GM19438 (cell line): Measurements from ENCODE around the gene LRRC74A.

ENCODE experiments used
- ATAC-seq: cut with Tn5 transposase; IDR thresholded peaks from one replicate; pipeline ENCODE4 v1.9.1; 2021; ENCODE audit warnings: low read depth; ENCODE audit not compliant: unreplicated experiment

LRRC74A gene

DNA sequence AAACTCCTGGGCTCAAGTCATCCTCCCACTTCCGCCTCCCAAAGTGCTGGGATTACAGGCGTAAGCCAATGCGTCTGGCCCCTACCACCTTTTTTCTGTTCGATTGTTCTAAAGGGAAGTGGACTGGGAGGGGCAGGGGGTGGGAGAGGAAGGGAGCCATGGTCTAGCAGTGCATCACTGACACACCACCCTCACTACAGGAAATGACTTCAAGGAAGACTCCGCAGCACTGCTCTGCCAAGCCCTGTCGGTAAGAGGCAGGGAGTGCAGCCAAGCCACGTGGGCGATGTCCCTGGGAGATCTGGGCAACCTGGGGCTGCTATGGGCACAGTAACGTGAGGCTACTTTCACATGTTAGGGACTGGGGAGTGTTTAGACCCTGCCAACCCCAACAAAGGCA, 18.0 kb downstream of the LRRC74A start:
- no peak for ATAC-seq

DNA sequence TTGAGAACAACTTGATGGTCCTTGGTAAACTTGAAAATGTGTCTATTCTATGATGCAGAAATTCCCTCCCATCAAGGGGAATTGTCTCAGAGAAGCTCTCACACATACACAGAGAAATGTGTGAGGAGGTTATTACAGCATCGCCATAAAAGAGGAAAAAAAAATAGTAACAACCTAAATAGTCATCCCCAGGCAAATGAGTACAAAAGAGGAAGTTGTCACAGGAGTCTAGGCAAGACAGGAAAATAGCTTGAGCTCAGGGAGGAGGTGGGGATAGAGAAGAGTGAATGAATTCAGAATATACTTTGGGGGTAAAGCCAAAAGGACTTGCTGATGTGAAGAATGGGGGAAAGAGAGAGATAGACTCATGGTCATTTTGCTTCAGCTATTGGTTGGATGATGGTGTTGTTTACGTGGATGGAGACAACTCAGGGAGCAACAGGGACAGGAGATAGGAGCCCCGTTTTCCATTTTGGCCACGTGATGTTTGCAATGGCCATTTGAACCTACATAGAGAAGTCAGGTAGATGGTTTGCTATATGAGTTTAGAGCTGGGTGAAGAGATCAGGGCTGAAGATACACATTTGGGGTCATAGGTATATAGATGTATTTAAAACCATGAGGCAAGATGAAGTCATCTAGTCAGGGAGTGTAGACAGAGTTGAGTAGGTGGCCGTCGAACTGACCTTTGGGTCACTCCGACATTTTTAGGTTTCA, 20.3 kb downstream of the LRRC74A start:
- ATAC-seq, result no peak

DNA sequence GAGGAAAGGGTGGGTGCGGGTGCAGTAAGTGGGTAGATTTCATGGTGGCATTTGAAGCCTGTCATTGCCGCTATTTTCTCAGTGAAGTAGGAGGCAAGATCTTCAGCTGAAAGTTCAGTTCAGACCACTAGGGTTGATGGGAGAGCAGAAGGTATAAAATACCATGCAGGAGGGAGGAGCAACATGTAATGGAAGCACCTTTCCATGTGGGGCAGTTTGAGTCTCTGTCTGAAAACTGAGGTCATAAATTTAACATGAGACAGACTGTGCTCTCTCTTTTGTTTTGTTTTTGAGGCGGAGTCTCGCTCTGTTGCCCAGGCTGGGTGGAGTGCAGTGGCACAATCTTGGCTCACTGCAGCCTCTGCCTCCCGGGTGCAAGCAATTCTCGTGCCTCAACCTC, 22.7 kb downstream of the LRRC74A start:
- ATAC-seq, result no peak

DNA sequence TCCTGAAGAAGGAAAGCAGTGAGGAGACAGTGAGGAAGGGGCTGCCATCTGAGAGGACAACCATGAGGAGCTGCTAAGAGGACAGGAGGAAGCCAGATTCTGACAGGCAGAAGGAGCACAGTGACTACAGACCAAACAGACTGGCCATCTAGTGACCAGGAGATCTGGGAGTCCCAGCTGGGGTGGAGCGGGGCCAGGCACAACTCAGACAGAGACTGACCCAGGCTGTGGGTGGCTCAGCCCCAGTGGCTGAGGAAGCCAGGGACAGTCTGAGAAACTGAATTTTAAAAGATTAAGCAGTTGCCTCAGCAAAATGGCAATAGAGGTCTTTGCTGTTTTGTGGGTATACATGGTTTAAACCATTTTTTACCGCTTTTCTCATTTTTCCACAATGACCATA, 28.9 kb downstream of the LRRC74A start:
- no peak for ATAC-seq

DNA sequence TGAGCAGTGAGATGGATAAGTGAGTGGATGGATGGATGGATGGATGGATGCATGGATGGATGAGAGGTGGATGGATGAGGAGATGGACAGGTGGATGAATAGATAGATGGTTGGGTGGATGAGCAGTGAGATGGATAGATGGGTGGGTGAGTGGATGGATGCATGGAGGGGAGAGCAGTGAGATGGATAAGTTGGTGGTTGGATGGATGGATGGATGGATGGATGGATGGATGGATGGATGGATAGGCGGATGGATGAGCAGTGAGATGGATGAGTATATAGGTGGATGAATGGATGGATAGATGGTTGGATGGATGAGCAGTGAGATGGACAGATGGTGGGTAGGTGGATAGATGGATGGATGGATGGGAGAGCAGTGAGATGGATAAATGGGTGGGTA, 30.6 kb downstream of the LRRC74A start:
- ATAC-seq, result no peak

DNA sequence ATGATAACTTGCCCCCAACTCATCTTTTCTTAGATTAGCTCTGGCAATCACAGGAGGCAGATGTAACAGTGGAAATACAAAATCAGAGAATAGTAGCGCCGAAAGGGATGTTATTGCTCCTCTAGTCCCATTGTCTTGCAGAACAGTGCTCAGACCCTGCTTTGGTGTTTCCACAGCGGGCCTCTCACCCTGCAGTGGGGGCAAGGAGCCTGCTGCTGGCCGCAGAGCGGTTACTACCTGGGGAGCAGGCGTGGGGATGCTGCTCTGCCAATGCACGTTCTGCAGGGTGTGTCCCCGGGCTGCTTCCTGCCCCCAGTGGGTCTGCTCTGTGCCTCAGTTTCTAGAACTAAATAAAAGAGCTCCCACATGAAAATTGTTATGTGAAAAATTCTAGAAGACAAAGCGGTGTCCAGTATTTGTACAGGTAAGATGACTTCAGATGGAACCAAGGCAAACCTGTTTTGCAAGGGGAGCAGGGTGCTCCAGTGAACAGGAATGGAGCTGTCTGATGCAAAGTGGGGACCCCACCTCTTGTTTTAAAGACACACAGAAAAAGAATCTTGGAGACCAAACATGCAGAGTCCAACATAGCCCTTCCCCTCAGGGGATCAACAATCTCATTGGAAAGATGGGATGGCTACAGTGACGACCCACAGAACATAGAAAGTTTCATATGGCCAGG, 35.5 kb downstream of the LRRC74A start:
- ATAC-seq, result no peak

DNA sequence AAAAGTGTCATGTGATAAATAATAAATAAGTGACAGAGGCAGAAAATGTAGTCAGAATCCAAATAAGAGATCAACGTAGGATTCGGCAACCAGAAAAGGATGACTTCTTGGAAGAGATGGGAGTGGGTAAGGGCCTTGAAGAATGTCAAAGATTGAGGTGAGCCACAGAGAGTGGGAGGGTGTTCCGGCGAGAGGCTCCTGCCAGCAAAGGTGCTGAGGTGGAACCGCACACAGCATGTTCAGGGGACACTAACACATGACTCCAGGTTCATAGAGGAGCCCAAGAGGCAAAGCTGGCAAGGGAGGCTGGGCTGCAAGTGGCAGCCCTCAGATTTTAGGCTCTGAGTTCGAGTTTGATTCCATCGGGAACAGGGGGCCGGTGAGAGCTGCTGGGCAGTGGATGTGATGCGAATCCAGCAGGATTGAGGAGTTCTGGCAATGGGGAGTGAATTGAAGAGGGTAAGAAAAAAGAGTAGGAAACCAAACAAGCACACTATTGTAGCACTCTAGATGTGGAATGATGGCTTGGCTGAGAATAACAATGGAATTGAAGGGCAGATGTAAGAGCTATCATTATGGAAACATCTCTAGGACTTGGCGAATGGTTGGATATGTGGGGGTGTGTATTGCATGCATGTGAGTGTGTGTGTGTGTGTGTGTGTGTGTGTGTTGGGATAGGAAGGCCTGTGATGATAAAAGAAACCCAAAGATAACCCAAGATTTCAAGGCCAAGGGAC, 36.5 kb downstream of the LRRC74A start:
- ATAC-seq, result no peak

DNA sequence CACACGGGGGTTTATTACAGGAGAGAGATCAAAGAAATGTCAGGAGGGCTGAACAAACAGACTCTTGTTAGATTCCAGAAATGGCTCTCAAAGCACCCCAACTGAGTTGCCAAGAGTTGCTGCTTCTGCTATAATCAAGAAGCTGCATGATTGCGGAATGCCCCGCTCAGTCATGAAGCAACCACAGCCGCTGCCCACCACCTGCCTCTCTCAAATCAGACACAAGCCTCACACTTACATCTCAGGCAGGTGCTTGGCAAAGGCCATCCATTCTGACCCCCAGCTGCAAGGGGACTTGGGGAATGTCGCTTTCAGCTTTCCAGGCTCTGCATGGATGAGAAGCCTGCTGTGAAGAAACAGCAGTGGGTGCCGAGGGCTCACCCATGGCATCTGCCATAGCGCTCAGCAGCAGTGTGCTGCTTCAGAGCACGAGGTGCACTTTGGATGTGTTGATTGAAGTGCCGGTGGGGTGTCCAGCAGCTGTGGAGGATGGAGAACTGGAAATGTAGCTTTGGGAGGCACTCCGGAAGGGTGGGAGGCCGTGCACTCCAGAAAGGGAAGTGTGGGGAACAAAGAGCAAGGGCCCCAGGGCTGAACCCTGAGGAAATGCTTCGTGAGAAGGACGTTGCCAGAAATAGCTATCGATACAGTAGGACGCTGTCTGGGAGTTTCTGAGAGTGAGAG, 37.7 kb downstream of the LRRC74A start:
- ATAC-seq, result no peak

DNA sequence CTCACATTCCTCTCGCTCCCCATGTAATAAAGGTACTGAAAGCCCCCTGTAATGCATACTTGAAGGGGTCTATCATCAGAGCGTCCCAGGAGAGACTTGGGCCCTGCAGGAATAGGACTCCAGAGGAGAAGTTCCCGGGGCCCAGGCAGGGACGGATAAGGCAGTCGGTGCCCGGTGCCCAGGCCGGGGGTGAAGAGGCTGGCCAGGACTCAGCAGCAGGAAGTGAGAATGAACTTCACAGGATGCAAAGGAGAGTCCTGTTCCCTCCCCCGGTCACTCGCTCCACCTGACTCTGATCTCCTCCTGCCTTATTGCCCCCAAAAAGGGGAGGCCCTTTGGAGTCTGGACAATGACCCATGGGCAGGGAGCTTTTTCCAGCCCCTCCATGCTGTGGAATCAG, 40.2 kb downstream of the LRRC74A start:
- no peak for ATAC-seq

DNA sequence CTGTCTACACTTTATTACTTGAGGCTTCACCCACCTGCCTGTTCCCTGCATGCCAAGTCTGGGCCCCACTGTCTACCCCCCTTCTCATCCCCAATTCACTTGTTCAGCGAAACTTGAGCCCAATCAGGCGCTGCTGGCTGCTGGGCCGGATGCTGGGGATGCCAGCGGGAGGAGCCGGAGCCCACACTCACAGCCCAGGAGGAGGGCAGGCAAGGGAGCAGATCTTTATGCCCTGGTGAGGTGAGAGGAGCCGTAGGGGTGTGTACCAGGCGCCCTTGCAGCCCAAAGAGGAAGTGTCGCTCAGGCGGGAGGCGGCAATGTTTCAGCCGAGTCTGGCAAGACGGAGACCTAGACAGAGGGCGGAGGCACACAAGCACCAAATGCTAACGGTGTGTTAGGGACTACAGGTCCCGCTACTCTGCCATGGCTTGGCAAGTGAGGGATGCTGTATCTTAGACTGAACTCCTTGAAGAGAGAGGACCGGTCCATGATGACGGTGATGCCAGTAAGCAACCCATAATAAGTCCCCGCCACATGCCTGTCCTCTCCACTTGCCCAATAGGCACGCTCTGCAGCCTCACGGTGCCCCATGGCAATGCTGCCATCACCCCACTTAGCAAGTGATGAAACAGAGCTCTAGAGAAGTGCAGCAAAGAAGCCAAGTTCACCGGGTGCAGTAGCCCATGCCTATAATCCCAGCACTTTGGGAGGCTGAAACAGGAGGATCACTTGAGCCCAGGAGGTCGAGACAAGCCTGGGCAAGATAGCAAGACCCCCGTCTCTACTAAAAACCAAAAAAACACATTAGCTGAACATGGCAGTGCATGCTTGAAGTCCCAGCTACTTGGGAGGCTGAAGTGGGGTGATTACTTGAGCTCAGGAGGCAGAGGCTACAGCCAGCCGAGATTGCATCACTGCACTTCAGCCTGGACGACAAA, 41.6 kb downstream of the LRRC74A start:
- ATAC-seq, result no peak

DNA sequence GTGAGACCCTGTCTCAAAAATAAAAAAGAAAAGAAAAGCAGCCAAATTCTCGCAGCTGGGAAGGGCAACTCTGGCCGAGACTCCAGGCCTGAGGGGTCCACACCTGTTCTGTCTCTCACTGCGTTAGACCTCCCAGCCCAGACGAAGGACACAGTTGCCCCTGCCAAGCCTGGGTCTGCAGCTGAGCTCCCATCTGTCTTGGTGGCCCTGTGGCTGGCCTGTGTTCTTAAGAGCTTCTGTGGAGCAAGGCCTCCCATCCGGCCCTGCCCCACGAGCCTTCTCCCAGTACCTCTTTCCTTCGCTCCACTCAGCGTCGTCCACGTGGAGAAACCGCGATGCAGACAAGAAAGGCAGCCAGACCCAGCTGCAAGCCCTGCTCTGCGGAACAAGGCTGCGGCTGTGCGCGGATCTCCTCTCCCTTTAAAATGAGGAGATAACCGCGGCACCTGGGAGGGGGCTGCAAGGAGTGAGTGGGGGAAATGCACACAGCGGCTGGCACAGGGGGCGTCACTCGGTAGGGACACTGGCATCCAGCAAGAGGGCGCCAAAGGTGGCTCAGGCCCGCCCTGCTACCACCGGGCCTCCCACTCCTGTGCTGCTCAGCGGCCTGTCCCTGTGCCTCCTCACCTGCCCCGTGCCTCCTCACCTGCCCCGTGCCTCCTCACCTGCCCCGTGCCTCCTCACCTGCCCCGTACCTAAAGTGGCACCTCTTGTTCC, 42.4 kb downstream of the LRRC74A start:
- ATAC-seq, result no peak

DNA sequence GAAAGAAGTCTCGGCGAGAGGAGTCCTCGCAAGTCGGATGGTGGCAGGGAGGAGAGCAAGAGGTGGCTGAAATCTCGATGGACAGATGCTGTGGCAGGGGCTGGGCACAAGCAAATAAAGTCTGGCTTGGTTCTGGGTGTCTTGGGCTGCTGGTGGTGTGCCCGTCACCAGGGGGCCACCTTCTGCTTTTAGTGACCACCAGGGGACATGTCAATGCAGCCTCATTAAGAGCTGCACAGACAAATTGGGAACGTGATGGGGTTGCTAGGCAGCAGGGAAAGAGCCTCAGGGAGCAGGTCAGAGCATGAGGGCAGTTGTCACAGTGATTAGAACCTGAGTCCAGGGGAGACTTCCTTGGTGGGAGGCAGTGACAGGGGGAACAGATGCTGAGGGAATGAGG, 44.0 kb downstream of the LRRC74A start:
- no peak for ATAC-seq

DNA sequence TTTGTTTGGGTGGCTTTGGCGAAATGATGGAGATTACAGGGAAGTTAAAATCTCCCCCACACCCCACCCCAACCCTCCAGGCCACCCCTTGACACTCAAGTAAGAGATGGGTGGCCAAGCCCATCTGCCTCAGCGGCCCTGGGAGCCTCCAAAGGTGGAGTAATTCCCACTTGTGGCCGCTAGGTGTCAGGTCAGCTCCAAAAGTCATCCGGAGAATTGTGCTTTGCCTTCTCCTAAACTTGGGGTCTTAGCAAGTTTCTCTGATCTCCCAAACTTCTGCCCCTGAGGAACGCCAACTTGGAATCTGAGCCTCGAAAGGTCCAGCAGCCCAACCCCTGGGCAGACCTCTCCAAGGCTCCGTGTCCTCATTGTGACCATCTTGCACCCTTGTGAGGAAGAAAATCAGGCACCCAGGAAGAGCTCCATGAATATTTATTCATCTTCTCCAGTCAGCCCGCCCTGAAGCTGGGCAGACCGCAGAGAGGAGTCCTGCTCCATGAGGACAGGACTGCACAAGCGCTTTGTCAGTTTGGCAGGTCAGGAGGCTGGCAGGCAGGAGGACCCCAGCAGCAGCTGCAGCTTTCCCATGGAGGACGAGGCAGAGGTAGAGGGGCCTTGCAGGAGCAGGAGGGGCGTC, 46.7 kb downstream of the LRRC74A start:
- no peak for ATAC-seq

DNA sequence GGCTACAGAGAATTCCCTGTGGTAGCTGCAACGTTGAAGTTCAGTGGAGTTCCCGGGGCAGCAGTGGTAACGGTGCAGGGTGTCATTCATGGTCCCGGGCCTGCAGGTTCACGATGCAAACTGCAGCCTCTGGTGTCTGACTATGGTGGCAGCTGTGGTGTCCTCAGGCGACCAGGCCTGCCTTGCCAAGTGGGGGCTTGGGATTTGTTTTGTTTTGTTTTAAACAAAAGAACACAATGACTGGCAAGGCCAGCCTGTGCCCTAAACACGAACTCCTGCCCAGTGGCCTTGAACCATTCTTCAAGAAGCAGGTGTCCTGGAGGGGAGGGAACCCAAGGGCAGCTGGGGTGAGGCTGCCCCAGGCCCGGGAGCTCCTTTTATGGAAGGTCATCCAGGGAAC, 48.5 kb downstream of the LRRC74A start:
- no peak for ATAC-seq

DNA sequence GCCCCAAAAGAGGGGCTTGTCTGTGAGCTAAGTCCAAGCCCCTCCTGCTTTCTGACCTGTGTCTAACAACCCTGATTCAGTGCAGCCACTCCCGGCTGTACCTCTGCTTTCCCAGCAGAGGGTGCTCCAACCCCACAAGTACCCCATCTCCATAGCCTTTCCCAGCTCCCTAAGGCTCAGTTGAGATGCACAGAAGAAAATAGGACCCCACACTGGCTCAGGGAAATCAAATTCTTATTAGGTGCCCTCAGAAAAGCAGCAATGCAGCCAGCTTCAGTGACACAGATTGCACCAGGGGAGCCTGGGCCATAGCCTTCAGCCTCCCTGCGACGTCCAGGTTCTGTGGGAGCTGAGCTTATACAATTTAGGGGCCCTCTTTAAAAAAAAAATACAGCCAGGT, 49.9 kb downstream of the LRRC74A start:
- no peak for ATAC-seq

DNA sequence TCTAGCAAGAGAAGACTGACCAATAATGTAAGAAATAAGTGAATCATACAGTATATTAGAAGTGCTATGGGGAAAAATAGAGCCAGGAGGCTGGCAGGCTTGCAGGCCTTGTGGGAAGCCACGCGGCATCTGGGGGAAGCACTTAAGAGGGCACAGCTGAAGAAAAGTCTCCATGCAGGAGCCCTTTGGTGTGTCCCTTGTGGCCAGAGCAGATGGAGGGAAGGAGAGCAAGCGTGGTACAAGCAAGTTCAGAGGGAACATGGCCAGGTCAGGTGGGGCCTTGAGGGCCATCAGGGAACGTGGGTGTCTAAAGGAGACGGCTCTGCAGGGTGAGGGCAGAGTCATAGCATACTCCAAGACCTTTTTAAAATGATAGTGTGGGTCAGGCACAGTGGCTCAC, 51.7 kb downstream of the LRRC74A start:
- no peak for ATAC-seq

DNA sequence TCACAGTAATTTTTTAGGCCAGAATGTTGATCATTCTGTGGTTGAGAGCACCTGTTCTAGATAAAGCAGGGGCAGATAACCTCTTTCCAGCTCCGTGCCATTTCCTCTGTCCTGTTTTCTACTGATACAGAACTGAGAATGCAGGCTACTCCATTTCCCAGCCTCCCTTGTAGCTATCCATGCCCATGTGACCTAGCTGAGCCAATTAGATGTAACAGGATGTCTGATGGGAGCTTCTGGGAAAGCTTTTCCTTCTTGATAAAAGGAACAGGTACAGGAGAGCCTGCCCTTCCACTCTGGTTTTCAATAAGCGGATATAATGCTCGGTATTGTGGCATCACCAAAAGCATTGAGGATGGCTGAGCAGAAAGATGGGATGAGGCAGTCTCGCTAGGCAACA, 54.2 kb downstream of the LRRC74A start:
- no peak for ATAC-seq

DNA sequence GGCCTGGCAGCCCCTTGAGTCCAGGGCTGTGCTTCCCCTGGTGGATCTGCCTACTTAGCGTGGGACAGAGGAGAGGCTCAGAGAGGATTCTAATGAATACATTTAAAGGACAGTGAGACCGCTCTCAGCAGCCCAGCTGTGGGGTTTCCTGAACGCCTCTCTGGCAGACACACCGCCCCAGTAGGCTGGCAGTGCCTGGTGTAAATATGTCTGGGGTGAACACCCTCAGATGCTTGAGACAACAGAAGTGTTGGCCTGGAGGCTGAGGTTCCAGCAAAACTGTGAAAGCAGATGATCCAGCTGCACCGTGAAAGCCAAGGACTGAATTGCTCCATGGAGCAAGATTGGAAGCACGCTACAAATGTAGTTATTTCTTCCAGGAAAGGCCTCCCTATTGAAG, 55.1 kb downstream of the LRRC74A start:
- no peak for ATAC-seq

DNA sequence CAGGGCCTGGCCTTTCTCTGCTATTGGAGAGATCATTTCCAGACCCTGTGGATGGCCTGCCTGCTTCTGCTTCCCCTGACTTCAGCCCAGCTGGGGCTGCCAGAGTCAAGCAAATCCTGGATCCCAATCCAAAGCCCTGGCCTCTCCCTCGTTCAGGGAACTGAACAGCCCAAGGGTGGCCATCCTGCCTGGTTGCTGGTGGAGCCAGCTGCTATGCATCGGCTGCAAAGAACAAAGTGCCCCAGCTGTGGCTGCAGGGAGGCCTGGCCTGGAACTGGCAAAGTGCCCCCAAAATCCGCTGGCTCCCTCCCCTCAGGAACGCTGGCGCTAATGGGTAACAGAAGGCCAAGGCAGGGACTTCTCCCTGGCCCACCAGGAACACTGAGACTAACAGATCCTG, 56.4 kb downstream of the LRRC74A start:
- no peak for ATAC-seq
